ENCODE measurements around the gene DDA1.
"Not testable (repeated sequence)": the region's sequence is repeated elsewhere in the genome, so short reads cannot be mapped to it uniquely, and the experiment has no call there.

Gene DDA1

DNA sequence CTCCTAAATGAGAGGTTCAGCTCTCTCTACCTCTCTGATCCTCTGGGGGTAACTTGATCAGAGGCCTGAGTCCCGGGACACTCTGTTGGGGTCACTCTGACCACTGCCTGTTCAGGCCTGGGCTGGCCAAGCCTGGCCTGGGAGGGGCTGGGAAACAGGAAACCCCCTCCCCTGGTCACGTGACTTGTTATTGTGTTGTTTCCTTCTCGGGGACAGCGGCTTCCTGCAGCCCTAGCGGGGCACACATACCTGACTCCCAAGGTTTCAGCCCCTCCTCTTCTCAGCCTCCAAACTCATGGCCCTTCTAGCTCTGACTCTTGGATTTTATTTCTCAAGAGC lies 44.8 kb upstream of the DDA1 start, which contains the start of gene USHBP1:
TSS of gene USHBP1 (minus strand) at position 105 of the 339 bp plus-strand sequence. CDS start 446 bp downstream, outside the sequence.
- DNase-seq (ENCODE audit: low read depth): no peak
- no peak within 1 kb of the TSS for H3K4me3 ChIP-seq (ENCODE audit: low read depth, low read length)
- TF ChIP-seq, protein P1, sequence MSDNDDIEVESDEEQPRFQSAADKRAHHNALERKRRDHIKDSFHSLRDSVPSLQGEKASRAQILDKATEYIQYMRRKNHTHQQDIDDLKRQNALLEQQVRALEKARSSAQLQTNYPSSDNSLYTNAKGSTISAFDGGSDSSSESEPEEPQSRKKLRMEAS (IDR thresholded peaks at IDR 0.05; ENCODE audit: low read depth, low read length): no peak
- no peak for TF ChIP-seq POLR2A (IDR thresholded peaks at IDR 0.05; ENCODE audit: extremely low read depth, insufficient read length)
- no peak for TF ChIP-seq MYC (IDR thresholded peaks at IDR 0.05; ENCODE audit: low read depth, low read length)
- TF ChIP-seq, protein P2, sequence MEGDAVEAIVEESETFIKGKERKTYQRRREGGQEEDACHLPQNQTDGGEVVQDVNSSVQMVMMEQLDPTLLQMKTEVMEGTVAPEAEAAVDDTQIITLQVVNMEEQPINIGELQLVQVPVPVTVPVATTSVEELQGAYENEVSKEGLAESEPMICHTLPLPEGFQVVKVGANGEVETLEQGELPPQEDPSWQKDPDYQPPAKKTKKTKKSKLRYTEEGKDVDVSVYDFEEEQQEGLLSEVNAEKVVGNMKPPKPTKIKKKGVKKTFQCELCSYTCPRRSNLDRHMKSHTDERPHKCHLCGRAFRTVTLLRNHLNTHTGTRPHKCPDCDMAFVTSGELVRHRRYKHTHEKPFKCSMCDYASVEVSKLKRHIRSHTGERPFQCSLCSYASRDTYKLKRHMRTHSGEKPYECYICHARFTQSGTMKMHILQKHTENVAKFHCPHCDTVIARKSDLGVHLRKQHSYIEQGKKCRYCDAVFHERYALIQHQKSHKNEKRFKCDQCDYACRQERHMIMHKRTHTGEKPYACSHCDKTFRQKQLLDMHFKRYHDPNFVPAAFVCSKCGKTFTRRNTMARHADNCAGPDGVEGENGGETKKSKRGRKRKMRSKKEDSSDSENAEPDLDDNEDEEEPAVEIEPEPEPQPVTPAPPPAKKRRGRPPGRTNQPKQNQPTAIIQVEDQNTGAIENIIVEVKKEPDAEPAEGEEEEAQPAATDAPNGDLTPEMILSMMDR (IDR thresholded peaks at IDR 0.05; ENCODE audit: low read depth, low read length): no peak

DNA sequence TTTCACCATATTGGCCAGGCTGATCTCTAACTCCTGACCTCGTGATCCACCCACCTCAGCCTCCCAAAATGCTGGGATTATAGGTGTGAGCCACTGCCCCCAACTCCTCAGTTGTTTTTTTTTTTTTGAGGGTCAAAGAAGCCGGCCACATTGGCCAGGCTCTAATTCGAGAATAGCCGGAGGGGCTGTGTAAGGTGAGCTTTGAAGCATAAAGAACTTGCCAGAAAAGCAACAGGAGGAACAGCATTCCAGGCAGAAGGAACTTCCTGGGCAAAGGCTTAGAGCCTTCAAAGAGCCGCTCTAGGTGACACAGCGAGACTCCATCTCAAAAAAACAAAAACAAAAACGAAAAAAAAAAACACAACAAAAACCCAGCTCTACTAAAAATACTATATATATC lies 43.3 kb upstream of the DDA1 start:
- H3K4me3 ChIP-seq (ENCODE audit: low read depth, low read length): no peak overlapping the region
- TF ChIP-seq MYC (IDR thresholded peaks at IDR 0.05; ENCODE audit: low read depth, low read length) (no peak), POLR2A (IDR thresholded peaks at IDR 0.05; ENCODE audit: extremely low read depth, insufficient read length) (no peak)
- TF ChIP-seq, protein P1 (IDR thresholded peaks at IDR 0.05; ENCODE audit: low read depth, low read length): no peak
- TF ChIP-seq, protein P2 (IDR thresholded peaks at IDR 0.05; ENCODE audit: low read depth, low read length): no peak
- no peak for DNase-seq (ENCODE audit: low read depth)

DNA sequence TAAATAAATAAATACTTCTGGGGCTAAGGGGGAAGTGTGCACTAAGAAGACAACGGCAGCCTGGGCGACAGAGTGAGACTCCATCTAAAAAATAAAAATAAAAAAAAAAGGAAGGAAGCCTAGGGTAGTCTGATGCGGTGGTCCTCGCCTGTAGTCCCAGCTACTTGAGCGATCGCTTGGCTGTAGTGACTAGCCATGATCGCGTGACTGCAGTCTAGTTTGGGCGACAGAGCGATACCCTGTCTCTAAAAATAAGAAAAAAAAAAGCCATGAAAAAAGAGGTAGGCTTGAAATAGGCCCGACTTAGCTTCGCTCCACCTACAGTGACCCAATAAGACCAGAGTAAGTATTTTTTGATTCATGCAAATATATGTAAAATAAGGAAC lies 42.8 kb upstream of the DDA1 start:
- DNase-seq (ENCODE audit: low read depth): peak; percentile 33
- TF ChIP-seq POLR2A (IDR thresholded peaks at IDR 0.05; ENCODE audit: extremely low read depth, insufficient read length) (no peak), MYC (IDR thresholded peaks at IDR 0.05; ENCODE audit: low read depth, low read length) (no peak)
- TF ChIP-seq, protein P1 (IDR thresholded peaks at IDR 0.05; ENCODE audit: low read depth, low read length): no peak
- TF ChIP-seq, protein P2 (IDR thresholded peaks at IDR 0.05; ENCODE audit: low read depth, low read length): no peak
- H3K4me3 ChIP-seq (ENCODE audit: low read depth, low read length): no peak overlapping the region

DNA sequence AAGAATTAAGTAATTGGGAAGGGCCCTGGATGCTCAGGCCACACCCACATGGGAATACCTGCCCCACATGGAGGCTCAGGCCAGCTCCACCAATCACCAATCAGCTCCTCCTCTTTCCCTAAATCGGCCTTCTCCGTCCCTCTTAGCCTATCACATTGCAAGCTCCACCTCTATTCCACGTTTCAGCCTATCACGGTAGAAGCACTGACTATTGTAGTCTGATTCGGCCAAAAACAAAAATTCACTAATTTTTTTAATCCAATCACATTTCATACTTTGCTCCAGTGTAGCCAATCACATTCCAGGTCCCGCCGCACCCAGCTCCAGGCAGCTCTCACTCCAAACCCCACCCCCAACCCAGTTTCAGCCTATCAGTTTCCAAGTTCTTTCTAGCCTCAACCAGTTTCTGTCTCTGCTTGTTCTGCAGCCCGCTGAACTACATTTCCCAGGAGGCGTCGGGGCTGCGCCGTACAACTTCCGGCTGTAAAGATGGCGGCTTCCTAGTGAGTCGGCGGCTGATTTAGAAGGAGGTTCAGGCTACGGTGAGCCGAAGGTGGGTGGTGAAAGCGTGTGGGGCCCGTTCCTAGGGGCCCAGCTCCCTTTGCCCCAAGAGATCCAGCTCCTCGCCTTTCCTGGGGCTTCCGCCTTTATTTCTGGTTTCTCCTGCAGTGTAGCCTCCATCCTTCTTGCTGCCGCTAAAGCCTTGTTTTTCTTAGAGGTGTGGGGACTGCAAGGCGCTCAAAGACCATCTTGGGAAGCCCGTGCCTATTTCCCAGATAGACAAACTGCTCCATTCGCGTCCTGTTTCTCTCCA lies 42.2 kb upstream of the DDA1 start, which contains the start of gene BABAM1:
TSS of gene BABAM1 (plus strand) at position 469 of the 814 bp plus-strand sequence. CDS start 1,364 bp downstream, outside the sequence.
- TF ChIP-seq MYC (IDR thresholded peaks at IDR 0.05; ENCODE audit: low read depth, low read length) (peak; percentile 49), POLR2A (IDR thresholded peaks at IDR 0.05; ENCODE audit: extremely low read depth, insufficient read length) (peak; percentile 67)
- TF ChIP-seq, protein P2 (IDR thresholded peaks at IDR 0.05; ENCODE audit: low read depth, low read length): no peak
- TF ChIP-seq, protein P1 (IDR thresholded peaks at IDR 0.05; ENCODE audit: low read depth, low read length): peak; percentile 65
- peak; percentile 99 for DNase-seq (ENCODE audit: low read depth)
- peak within 1 kb of the TSS; percentile 88 for H3K4me3 ChIP-seq (ENCODE audit: low read depth, low read length)

DNA sequence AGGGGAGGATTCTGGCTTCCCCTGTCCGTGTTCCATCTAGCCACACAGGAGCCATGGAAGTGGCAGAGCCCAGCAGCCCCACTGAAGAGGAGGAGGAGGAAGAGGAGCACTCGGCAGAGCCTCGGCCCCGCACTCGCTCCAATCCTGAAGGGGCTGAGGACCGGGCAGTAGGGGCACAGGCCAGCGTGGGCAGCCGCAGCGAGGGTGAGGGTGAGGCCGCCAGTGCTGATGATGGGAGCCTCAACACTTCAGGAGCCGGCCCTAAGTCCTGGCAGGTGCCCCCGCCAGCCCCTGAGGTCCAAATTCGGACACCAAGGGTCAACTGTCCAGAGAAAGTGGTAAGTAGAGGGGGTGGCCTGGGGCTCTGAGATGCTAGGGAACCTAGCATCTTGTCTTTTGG lies 40.6 kb upstream of the DDA1 start:
- H3K4me3 ChIP-seq (ENCODE audit: low read depth, low read length): peak overlapping the region; percentile 16
- no peak for TF ChIP-seq MYC (IDR thresholded peaks at IDR 0.05; ENCODE audit: low read depth, low read length)
- TF ChIP-seq, protein P1 (IDR thresholded peaks at IDR 0.05; ENCODE audit: low read depth, low read length): no peak
- TF ChIP-seq POLR2A (IDR thresholded peaks at IDR 0.05; ENCODE audit: extremely low read depth, insufficient read length): no peak
- TF ChIP-seq, protein P2 (IDR thresholded peaks at IDR 0.05; ENCODE audit: low read depth, low read length): no peak
- DNase-seq (ENCODE audit: low read depth): no peak

DNA sequence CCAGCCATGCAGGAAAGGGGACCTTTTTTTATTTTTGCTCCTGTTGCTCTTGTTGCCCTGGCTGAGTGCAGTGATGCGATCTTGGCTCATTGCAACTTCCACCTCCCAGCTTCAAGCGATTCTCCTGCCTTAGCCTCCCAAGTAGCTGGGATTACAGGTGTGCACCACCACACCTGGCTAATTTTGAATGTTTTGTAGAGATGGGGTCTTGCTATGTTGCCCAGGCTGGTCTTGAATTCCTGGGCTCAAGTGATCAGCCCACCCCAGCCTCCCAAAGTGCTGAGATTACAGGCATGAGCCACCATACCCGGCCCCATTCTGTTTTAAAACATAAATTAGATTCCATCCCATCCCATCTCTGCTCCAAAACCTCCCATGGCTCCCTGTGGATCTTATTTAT lies 34.5 kb upstream of the DDA1 start:
- not testable (repeated sequence) for DNase-seq (ENCODE audit: low read depth); H3K4me3 ChIP-seq (ENCODE audit: low read depth, low read length)
